OCI-LY1 (cell line): ENCODE data around the gene TRAPPC3.

Experiments
- EZH2 ChIP-seq: fragments of 200-600 bp; sonication (generic), shearing (Covaris generic); IDR thresholded peaks from 2 replicates; pipeline ENCODE4 v1.8.0; 2017; ENCODE audit warnings: borderline replicate concordance, mixed run types, mild to moderate bottlenecking, antibody characterized with exemption, low read length, moderate library complexity, mixed read lengths
- TF ChIP-seq, protein P1 (sequence below): fragments of 200-600 bp; sonication (generic), shearing (Covaris generic); IDR thresholded peaks from 2 replicates; pipeline ENCODE4 v1.5.1; 2017; ENCODE audit warnings: mild to moderate bottlenecking, antibody characterized with exemption, low read length, moderate library complexity, mixed read lengths

DNA sequence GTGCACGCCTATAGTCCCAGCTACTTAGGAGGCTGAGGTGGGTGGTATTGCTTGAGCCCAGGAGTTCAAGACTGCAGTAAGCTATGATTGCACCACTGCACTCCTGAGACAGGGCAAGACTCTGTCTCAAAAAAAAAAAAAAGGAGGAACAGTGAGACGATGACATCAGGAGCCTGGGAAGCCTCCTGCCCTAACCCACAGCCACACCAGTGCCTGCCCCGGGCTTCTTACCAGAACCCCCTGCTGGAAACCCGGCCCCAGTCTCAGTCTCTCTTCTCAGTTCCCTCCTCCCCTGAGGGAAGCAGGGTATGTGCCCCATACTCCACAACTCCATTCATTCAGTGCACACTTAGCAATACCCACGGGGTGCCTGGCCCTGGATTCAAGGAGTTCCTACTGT is 33.4 kb downstream of the TRAPPC3 start:
- TF ChIP-seq, protein P1, sequence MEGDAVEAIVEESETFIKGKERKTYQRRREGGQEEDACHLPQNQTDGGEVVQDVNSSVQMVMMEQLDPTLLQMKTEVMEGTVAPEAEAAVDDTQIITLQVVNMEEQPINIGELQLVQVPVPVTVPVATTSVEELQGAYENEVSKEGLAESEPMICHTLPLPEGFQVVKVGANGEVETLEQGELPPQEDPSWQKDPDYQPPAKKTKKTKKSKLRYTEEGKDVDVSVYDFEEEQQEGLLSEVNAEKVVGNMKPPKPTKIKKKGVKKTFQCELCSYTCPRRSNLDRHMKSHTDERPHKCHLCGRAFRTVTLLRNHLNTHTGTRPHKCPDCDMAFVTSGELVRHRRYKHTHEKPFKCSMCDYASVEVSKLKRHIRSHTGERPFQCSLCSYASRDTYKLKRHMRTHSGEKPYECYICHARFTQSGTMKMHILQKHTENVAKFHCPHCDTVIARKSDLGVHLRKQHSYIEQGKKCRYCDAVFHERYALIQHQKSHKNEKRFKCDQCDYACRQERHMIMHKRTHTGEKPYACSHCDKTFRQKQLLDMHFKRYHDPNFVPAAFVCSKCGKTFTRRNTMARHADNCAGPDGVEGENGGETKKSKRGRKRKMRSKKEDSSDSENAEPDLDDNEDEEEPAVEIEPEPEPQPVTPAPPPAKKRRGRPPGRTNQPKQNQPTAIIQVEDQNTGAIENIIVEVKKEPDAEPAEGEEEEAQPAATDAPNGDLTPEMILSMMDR: no peak
- TF ChIP-seq EZH2: no peak
